H9 (cell line): ENCODE measurements around the gene RASL10B. TPM values are rescaled to one million over a fixed set of nuclear protein-coding genes. Genes with fewer than 3 reads are reported as not detected.

Experiments
- DNase-seq: peaks from one replicate; pipeline ENCODE4 v3.0.0-alpha.2; 2017
- H2AFZ ChIP-seq: one replicate; pipeline ENCODE4 v1.6.1; 2013; ENCODE audit warnings: mild to moderate bottlenecking, low read length, control low read depth, moderate library complexity
- H2AK5ac ChIP-seq: 2 replicates; pipeline ENCODE4 v1.6.1; 2013; ENCODE audit warnings: low read length, control low read depth, mixed read lengths; ENCODE audit not compliant: insufficient read length
- H2BK120ac ChIP-seq: one replicate; pipeline ENCODE4 v1.6.1; 2013; ENCODE audit warnings: low read depth, mild to moderate bottlenecking, low read length, control low read depth, inconsistent platforms; ENCODE audit not compliant: poor library complexity, severe bottlenecking
- H2BK12ac ChIP-seq: 2 replicates; pipeline ENCODE4 v1.6.1; 2013; ENCODE audit warnings: low read length, control low read depth, mixed read lengths, low read depth; ENCODE audit not compliant: insufficient read length
- H2BK15ac ChIP-seq: 2 replicates; pipeline ENCODE4 v1.6.1; 2013; ENCODE audit warnings: low read depth, low read length, control low read depth
- H2BK20ac ChIP-seq: one replicate; pipeline ENCODE4 v1.6.1; 2013; ENCODE audit warnings: low read depth, mild to moderate bottlenecking, low read length, control low read depth, inconsistent platforms; ENCODE audit not compliant: poor library complexity, severe bottlenecking
- H2BK5ac ChIP-seq: 2 replicates; pipeline ENCODE4 v1.6.1; 2013; ENCODE audit warnings: low read length, control low read depth, mixed read lengths; ENCODE audit not compliant: insufficient read length
- H3K14ac ChIP-seq: 2 replicates; pipeline ENCODE4 v1.6.1; 2013; ENCODE audit warnings: low read length, control low read depth; ENCODE audit not compliant: insufficient read depth
- H3K18ac ChIP-seq: 2 replicates; pipeline ENCODE4 v1.6.1; 2013; ENCODE audit warnings: low read depth, mild to moderate bottlenecking, mixed read lengths, low read length, control low read depth; ENCODE audit not compliant: insufficient read length
- H3K23ac ChIP-seq: 2 replicates; pipeline ENCODE4 v1.6.1; 2013; ENCODE audit warnings: low read length, control low read depth, mixed read lengths, low read depth; ENCODE audit not compliant: insufficient read length
- H3K23me2 ChIP-seq: 2 replicates; pipeline ENCODE4 v1.6.1; 2013; ENCODE audit warnings: low read depth, mild to moderate bottlenecking, mixed read lengths, low read length, control low read depth; ENCODE audit not compliant: insufficient read length, poor library complexity, severe bottlenecking
- H3K27ac ChIP-seq: 2 replicates; pipeline ENCODE4 v1.5.1; 2013; ENCODE audit warnings: low read length, control low read depth, mixed read lengths, low read depth; ENCODE audit not compliant: insufficient read length
- H3K27me3 ChIP-seq: 2 replicates; pipeline ENCODE4 v1.6.1; 2013; ENCODE audit warnings: low read length, control low read depth, inconsistent platforms; ENCODE audit not compliant: insufficient read depth
- H3K4ac ChIP-seq: 2 replicates; pipeline ENCODE4 v1.6.1; 2013; ENCODE audit warnings: low read depth, mild to moderate bottlenecking, control low read depth, inconsistent platforms, low read length, moderate library complexity
- H3K4me1 ChIP-seq: 2 replicates; pipeline ENCODE4 v1.6.1; 2013; ENCODE audit warnings: low read length, control low read depth, inconsistent platforms; ENCODE audit not compliant: insufficient read depth
- H3K4me2 ChIP-seq: 2 replicates; pipeline ENCODE4 v1.6.1; 2013; ENCODE audit warnings: low read length, control low read depth, mixed read lengths; ENCODE audit not compliant: insufficient read length, insufficient read depth
- H3K56ac ChIP-seq: 2 replicates; pipeline ENCODE4 v1.6.1; 2013; ENCODE audit warnings: low read depth, mild to moderate bottlenecking, mixed read lengths, low read length, control low read depth; ENCODE audit not compliant: insufficient read length
- H3K79me1 ChIP-seq: 2 replicates; pipeline ENCODE4 v1.6.1; 2013; ENCODE audit warnings: low read depth, mild to moderate bottlenecking, moderate library complexity, low read length, control low read depth, inconsistent platforms; ENCODE audit not compliant: insufficient read depth, poor library complexity, severe bottlenecking
- H3K79me2 ChIP-seq: 2 replicates; pipeline ENCODE4 v1.6.1; 2013; ENCODE audit warnings: low read length, control low read depth, inconsistent platforms; ENCODE audit not compliant: insufficient read depth
- H3K9ac ChIP-seq: 2 replicates; pipeline ENCODE4 v1.6.1; 2013; ENCODE audit warnings: low read length, control low read depth, mixed read lengths; ENCODE audit not compliant: insufficient read length; ENCODE audit errors: extremely low read depth
- H3K9me3 ChIP-seq: one replicate; pipeline ENCODE4 v1.6.1; 2013; ENCODE audit warnings: low read depth, low read length, inconsistent platforms; ENCODE audit not compliant: control insufficient read depth
- H3T11ph ChIP-seq: one replicate; pipeline ENCODE4 v1.6.1; 2013; ENCODE audit warnings: mild to moderate bottlenecking, low read length, control low read depth, inconsistent platforms
- H4K20me1 ChIP-seq: one replicate; pipeline ENCODE4 v1.6.1; 2013; ENCODE audit not compliant: control insufficient read depth, insufficient read length, insufficient read depth
- H4K5ac ChIP-seq: 2 replicates; pipeline ENCODE4 v1.6.1; 2013; ENCODE audit warnings: low read depth, mild to moderate bottlenecking, mixed read lengths, low read length, control low read depth; ENCODE audit not compliant: insufficient read length
- H4K8ac ChIP-seq: replicated peaks from 2 replicates; pipeline ENCODE4 v1.6.1; 2013; ENCODE audit warnings: low read length, control low read depth, mixed read lengths, low read depth; ENCODE audit not compliant: insufficient read length
- H4K91ac ChIP-seq: 2 replicates; pipeline ENCODE4 v1.6.1; 2013; ENCODE audit warnings: low read depth, mild to moderate bottlenecking, moderate library complexity, mixed read lengths, low read length, control low read depth; ENCODE audit not compliant: insufficient read length
- H3K27ac Mint-ChIP-seq, 3 experiments: 2 replicates in 2 of 3; 3 replicates in 1 of 3; pipeline ENCODE4 v1.8.0; 2020 to 2021; ENCODE audit warnings: mixed read lengths in 3 of 3, mild to moderate bottlenecking in 1 of 3, moderate library complexity in 1 of 3
- H3K27me3 Mint-ChIP-seq: 2 replicates; pipeline ENCODE4 v1.8.0; 2021; ENCODE audit warnings: low read depth, mild to moderate bottlenecking, moderate library complexity, mixed read lengths
- H3K36me3 Mint-ChIP-seq, 3 experiments: 2 replicates in 2 of 3; 3 replicates in 1 of 3; pipeline ENCODE4 v1.8.0; 2020 to 2021; ENCODE audit warnings: low read depth in 3 of 3, mixed read lengths in 3 of 3; ENCODE audit not compliant: insufficient read depth in 1 of 3
- H3K4me1 Mint-ChIP-seq, 2 experiments: 2 replicates each; pipeline ENCODE4 v1.8.0; 2020; ENCODE audit warnings: mixed read lengths in 2 of 2
- H3K4me3 Mint-ChIP-seq, 2 experiments: 2 replicates in 1 of 2; 3 replicates in 1 of 2; pipeline ENCODE4 v1.8.0; 2020 to 2021; ENCODE audit warnings: mild to moderate bottlenecking in 2 of 2, mixed read lengths in 2 of 2, moderate library complexity in 1 of 2
- H3K9me3 Mint-ChIP-seq, 2 experiments: 2 replicates in 1 of 2; 3 replicates in 1 of 2; pipeline ENCODE4 v1.8.0; 2020; ENCODE audit warnings: mild to moderate bottlenecking in 2 of 2, mixed read lengths in 2 of 2, moderate library complexity in 1 of 2
- CTCF ChIP-seq: fragments of 200-600 bp; sonication (generic); conservative IDR thresholded peaks from 3 replicates; pipeline ENCODE4 v1.8.0; 2021; ENCODE audit warnings: antibody characterized with exemption, mild to moderate bottlenecking
- WGBS: extraction: QIAGEN DNeasy Blood & Tissue Kit; methylation state at CpG from one replicate; pipeline ENCODE4 v1.1.7; 2013; ENCODE audit warnings: missing lambda C conversion rate, low lambda C conversion rate, mixed read lengths; ENCODE audit not compliant: insufficient read length; ENCODE audit errors: extremely low coverage; 5-methylcytosine and 5-hydroxymethylcytosine counted together
- total RNA-seq: library from RNA; stranded (reverse); gene quantifications from 2 replicates; pipeline ENCODE4 v1.2.1, GENCODE V29; 2021

Gene RASL10B
- total RNA-seq, 1 experiment from 2014 or later: 15.9 TPM

- WGBS: no CpG with 5 or more reads among the region's 10 CpGs
- no peak overlapping the region for H2BK120ac ChIP-seq
- no peak overlapping the region for H2BK15ac ChIP-seq
- no peak overlapping the region for H3K14ac ChIP-seq
- H2BK5ac ChIP-seq: no peak overlapping the region
- H3T11ph ChIP-seq: no peak overlapping the region
- H2BK20ac ChIP-seq: no peak overlapping the region
- H3K4me2 ChIP-seq: no peak overlapping the region
- no peak overlapping the region for H2AK5ac ChIP-seq
- Mint-ChIP-seq H3K27me3 (peaks cover 25% of the 10 kb centered on the region), H3K36me3 (peaks cover 0 to 5% (median 5%) of the 10 kb centered on the region in 3 experiments; a peak in 4 of 7 replicates), H3K9me3 (no peaks in the 10 kb centered on the region), H3K27ac (peak overlapping the region in 1 of 3 experiments; percentile 42; a peak in 1 of 7 replicates), H3K4me3 (peak overlapping the region; percentile 63 to 81; a peak in 4 of 5 replicates), H3K4me1 (peaks cover 38 to 48% of the 10 kb centered on the region in 2 experiments)
- no peak overlapping the region for H3K23ac ChIP-seq
- H3K27me3 ChIP-seq: no peaks in the 10 kb centered on the region
- H3K27ac ChIP-seq: no peak overlapping the region
- H2BK12ac ChIP-seq: no peak overlapping the region
- H3K9ac ChIP-seq: no peak overlapping the region
- H3K79me1 ChIP-seq: no peaks in the 10 kb centered on the region
- no peak overlapping the region for H4K91ac ChIP-seq
- H3K4me1 ChIP-seq: peaks cover 3% of the 10 kb centered on the region; the same call in 1 of the 2 replicates
- peaks cover 6% of the 10 kb centered on the region for H3K23me2 ChIP-seq
- no peak overlapping the region for H4K8ac ChIP-seq
- H4K20me1 ChIP-seq: no peaks in the 10 kb centered on the region
- H3K56ac ChIP-seq: no peak overlapping the region
- no peak overlapping the region for H3K18ac ChIP-seq
- no peaks in the 10 kb centered on the region for H3K9me3 ChIP-seq
- TF ChIP-seq CTCF: no peak
- no peak overlapping the region for H2AFZ ChIP-seq
- H4K5ac ChIP-seq: no peak overlapping the region
- no peak overlapping the region for H3K4ac ChIP-seq
- H3K79me2 ChIP-seq: no peaks in the 10 kb centered on the region
- no peak for DNase-seq
Measured at GRCh38 chr17:35730400-35731005, 936 bp upstream of the RASL10B start.
